ENCODE data around the gene HADHA.

Gene HADHA

GRCh38 chr2:26169226-26169625 is 75.2 kb downstream of the HADHA start:
- TF ChIP-seq, protein P1, sequence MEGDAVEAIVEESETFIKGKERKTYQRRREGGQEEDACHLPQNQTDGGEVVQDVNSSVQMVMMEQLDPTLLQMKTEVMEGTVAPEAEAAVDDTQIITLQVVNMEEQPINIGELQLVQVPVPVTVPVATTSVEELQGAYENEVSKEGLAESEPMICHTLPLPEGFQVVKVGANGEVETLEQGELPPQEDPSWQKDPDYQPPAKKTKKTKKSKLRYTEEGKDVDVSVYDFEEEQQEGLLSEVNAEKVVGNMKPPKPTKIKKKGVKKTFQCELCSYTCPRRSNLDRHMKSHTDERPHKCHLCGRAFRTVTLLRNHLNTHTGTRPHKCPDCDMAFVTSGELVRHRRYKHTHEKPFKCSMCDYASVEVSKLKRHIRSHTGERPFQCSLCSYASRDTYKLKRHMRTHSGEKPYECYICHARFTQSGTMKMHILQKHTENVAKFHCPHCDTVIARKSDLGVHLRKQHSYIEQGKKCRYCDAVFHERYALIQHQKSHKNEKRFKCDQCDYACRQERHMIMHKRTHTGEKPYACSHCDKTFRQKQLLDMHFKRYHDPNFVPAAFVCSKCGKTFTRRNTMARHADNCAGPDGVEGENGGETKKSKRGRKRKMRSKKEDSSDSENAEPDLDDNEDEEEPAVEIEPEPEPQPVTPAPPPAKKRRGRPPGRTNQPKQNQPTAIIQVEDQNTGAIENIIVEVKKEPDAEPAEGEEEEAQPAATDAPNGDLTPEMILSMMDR (IDR thresholded peaks at IDR 0.05), result no peak

DNA sequence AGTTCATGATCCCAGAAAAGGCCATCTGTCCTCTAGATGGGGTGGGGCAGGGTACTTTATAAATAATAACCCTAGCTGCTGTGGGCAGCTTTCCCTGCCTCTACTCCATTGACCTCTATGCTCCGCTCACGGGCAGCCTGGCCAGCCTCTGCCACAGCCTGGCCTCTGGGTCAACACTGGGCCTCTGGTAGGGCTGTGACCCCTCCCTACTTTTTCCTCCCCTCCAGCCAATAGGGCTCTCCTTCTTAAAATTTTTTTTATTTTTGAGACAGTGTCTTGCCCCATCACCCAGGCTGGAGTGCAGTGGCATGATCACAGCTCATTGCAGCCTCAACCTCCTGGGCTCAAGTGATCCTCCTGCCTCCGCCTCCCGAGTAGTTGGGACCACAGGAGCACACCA is 75.6 kb downstream of the HADHA start:
- TF ChIP-seq, protein P1 (IDR thresholded peaks at IDR 0.05), result no peak

GRCh38 chr2:26165403-26165802 is 79.0 kb downstream of the HADHA start:
- TF ChIP-seq, protein P1 (IDR thresholded peaks at IDR 0.05), result no peak

- TF ChIP-seq, protein P1 (IDR thresholded peaks at IDR 0.05), result no peak
Observed at GRCh38 chr2:26164641-26165211, 79.7 kb downstream of the HADHA start.

DNA sequence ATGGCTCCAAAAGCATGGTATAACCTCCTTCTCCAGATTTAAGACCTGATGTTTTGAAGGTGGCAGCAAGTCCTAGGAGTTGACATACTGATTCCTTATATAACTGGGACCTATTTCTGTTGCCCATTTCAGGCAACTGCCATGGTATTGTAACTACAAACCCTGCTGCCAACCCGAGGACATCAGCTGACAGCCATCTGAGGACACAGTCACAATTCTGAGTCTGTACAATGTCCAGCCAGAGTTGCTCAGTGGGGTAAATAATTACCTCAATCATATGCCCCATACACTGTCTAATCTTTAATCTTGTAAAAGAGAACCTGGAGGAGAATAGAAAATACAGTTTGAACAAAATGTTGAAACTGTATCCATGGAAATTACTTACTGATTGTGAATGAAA is 80.2 kb downstream of the HADHA start:
- TF ChIP-seq, protein P1 (IDR thresholded peaks at IDR 0.05), result no peak

- TF ChIP-seq, protein P1 (IDR thresholded peaks at IDR 0.05), result no peak
Observed at GRCh38 chr2:26162963-26163362, 81.5 kb downstream of the HADHA start.

DNA sequence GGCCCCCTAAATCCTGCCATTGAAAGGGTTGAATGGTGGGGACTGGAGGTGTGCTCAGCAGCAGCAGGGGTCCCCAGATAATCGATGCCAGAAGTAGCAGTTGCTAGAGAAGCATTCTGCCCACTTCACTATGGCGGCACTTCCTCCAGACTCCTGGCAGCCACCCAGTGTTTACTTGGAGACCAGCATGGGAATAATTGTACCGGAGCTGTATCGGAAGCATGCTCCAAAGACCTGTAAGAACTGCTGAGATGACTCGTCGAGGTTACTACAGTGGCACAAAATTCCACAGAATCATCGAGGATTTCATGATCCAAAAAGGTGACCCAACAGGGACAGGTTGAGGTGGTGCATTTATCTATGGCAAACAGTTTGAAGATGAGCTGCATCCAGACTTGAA is 82.5 kb downstream of the HADHA start:
- TF ChIP-seq, protein P1 (IDR thresholded peaks at IDR 0.05), result no peak

GRCh38 chr2:26157580-26157979 is 86.9 kb downstream of the HADHA start:
- TF ChIP-seq, protein P1 (IDR thresholded peaks at IDR 0.05), result no peak

Data from LNCAP (cell line).